IMR-90 (cell line): ENCODE measurements around the gene RNF151. TPM values are rescaled to one million over a fixed set of nuclear protein-coding genes. Genes with fewer than 3 reads are reported as not detected.

Experiments
- ATAC-seq: fragments of 200-7000 bp; cut with Tn5 transposase; 2 replicates; pipeline ENCODE4 v1.9.1; 2020; ENCODE audit warnings: low read depth, mild to moderate bottlenecking, moderate library complexity
- BruUV-seq: library from RNA; stranded (reverse); fragments of 400-500 nt; replicated peaks from 2 replicates; lab custom pipeline; 2021; lab: Mats Ljungman, UMichigan
- CTCF ChIA-PET: fragments of 300-600 bp; formaldehyde crosslinking; extraction: SDS; loops from one replicate; lab custom pipeline; 2021; ENCODE audit warnings: antibody characterized with exemption; lab: Yijun Ruan, JAX
- POLR2A ChIA-PET: fragments of 300-600 bp; sonication (Branson Sonifier 250); formaldehyde crosslinking; loops from one replicate; lab custom pipeline; 2022; ENCODE audit warnings: antibody characterized with exemption; ENCODE audit not compliant: unreplicated experiment; lab: Charles Lee
- DNase-seq: peaks from one replicate; pipeline ENCODE4 v3.0.0; 2013
- H2AFZ ChIP-seq: replicated peaks from 2 replicates; pipeline ENCODE3; 2013; ENCODE audit warnings: low read length, mild to moderate bottlenecking; ENCODE audit not compliant: poor library complexity
- H2AK5ac ChIP-seq: 2 replicates; pipeline ENCODE4 v1.6.1; 2013; ENCODE audit warnings: low read depth, low read length, inconsistent platforms
- H2AK9ac ChIP-seq: replicated peaks from 2 replicates; pipeline ENCODE3; 2013; ENCODE audit warnings: mild to moderate bottlenecking, low read depth, low read length, moderate library complexity; ENCODE audit not compliant: poor library complexity
- H2BK120ac ChIP-seq: 2 replicates; pipeline ENCODE4 v1.6.1; 2013; ENCODE audit warnings: low read depth, low read length, inconsistent platforms
- H2BK15ac ChIP-seq: 3 replicates; pipeline ENCODE4 v1.6.1; 2013; ENCODE audit warnings: low read depth, low read length, inconsistent platforms
- H2BK20ac ChIP-seq: 2 replicates; pipeline ENCODE4 v1.6.1; 2013; ENCODE audit warnings: low read depth, mild to moderate bottlenecking, inconsistent platforms, low read length, moderate library complexity
- H2BK5ac ChIP-seq: 2 replicates; pipeline ENCODE4 v1.6.1; 2013; ENCODE audit warnings: mild to moderate bottlenecking, low read depth, low read length, inconsistent platforms; ENCODE audit not compliant: poor library complexity, severe bottlenecking
- H3K14ac ChIP-seq: replicated peaks from 2 replicates; pipeline ENCODE4 v1.6.1; 2013; ENCODE audit warnings: low read depth, low read length, inconsistent platforms
- H3K18ac ChIP-seq: 2 replicates; pipeline ENCODE4 v1.6.1; 2013; ENCODE audit warnings: low read depth, low read length, control low read depth
- H3K23ac ChIP-seq: 2 replicates; pipeline ENCODE4 v1.6.1; 2013; ENCODE audit warnings: low read depth, low read length, inconsistent platforms
- H3K27ac ChIP-seq: 2 replicates; pipeline ENCODE4 v1.5.1; 2013; ENCODE audit warnings: mild to moderate bottlenecking, control low read depth, low read length; ENCODE audit not compliant: insufficient read depth
- H3K27me3 ChIP-seq: 2 replicates; pipeline ENCODE4 v1.6.1; 2013; ENCODE audit warnings: low read length; ENCODE audit not compliant: control insufficient read depth, insufficient read depth
- H3K36me3 ChIP-seq: 2 replicates; pipeline ENCODE4 v1.6.1; 2013; ENCODE audit warnings: low read length, mixed read lengths; ENCODE audit not compliant: control insufficient read depth, insufficient read depth
- H3K4ac ChIP-seq: 2 replicates; pipeline ENCODE4 v1.6.1; 2013; ENCODE audit warnings: low read depth, low read length, inconsistent platforms
- H3K4me1 ChIP-seq: 2 replicates; pipeline ENCODE4 v1.6.1; 2013; ENCODE audit warnings: low read length, mixed read lengths; ENCODE audit not compliant: control insufficient read depth, insufficient read depth
- H3K4me2 ChIP-seq: 2 replicates; pipeline ENCODE4 v1.6.1; 2013; ENCODE audit warnings: low read depth, mild to moderate bottlenecking, control low read depth, low read length, moderate library complexity
- H3K4me3 ChIP-seq: 2 replicates; pipeline ENCODE4 v1.5.1; 2013; ENCODE audit warnings: low read depth, mild to moderate bottlenecking, control low read depth, low read length, moderate library complexity; ENCODE audit not compliant: insufficient read depth
- H3K56ac ChIP-seq: 2 replicates; pipeline ENCODE4 v1.6.1; 2013; ENCODE audit warnings: low read length, inconsistent platforms; ENCODE audit not compliant: insufficient read depth; ENCODE audit errors: extremely low read depth
- H3K79me1 ChIP-seq, 2 experiments: 2 replicates each; pipeline ENCODE4 v1.6.1; 2013; ENCODE audit warnings: low read length in 2 of 2, inconsistent platforms in 1 of 2, low read depth in 1 of 2
- H3K9ac ChIP-seq: 2 replicates; pipeline ENCODE4 v1.6.1; 2013; ENCODE audit warnings: low read depth, low read length, control low read depth
- H3K9me1 ChIP-seq: 2 replicates; pipeline ENCODE4 v1.6.1; 2013; ENCODE audit warnings: low read length, inconsistent platforms; ENCODE audit not compliant: insufficient read depth
- H3K9me3 ChIP-seq: 2 replicates; pipeline ENCODE4 v1.6.1; 2013; ENCODE audit warnings: low read length; ENCODE audit not compliant: control insufficient read depth, insufficient read depth
- H4K20me1 ChIP-seq: 2 replicates; pipeline ENCODE4 v1.6.1; 2013; ENCODE audit warnings: low read length, inconsistent platforms; ENCODE audit not compliant: insufficient read depth
- H4K5ac ChIP-seq: 2 replicates; pipeline ENCODE4 v1.6.1; 2013; ENCODE audit warnings: mild to moderate bottlenecking, low read depth, low read length, control low read depth
- H4K8ac ChIP-seq, 2 experiments: 2 replicates each; pipeline ENCODE4 v1.6.1; 2013; ENCODE audit warnings: low read depth in 2 of 2, low read length in 2 of 2, control low read depth in 1 of 2, inconsistent platforms in 1 of 2
- H4K91ac ChIP-seq: 2 replicates; pipeline ENCODE4 v1.6.1; 2013; ENCODE audit warnings: low read depth, low read length, inconsistent platforms; ENCODE audit not compliant: insufficient read depth
- CHD1 ChIP-seq: IDR thresholded peaks from 2 replicates; pipeline ENCODE4 v1.6.1; 2012; ENCODE audit warnings: low read depth, low read length, improper control_type of control experiment
- MAFK ChIP-seq: IDR thresholded peaks from 2 replicates; pipeline ENCODE4 v1.6.1; 2012; ENCODE audit warnings: low read depth, low read length, improper control_type of control experiment
- MAZ ChIP-seq: IDR thresholded peaks from 2 replicates; pipeline ENCODE4 v1.6.1; 2012; ENCODE audit warnings: low read depth, mild to moderate bottlenecking, low read length, improper control_type of control experiment, moderate library complexity, borderline replicate concordance
- NFE2L2 ChIP-seq: fragments of 150-350 bp; IDR thresholded peaks from 2 replicates; pipeline ENCODE4 v1.6.1; 2016; ENCODE audit warnings: low read depth, mild to moderate bottlenecking, low read length
- RCOR1 ChIP-seq: IDR thresholded peaks from 2 replicates; pipeline ENCODE4 v1.6.1; 2012; ENCODE audit warnings: mild to moderate bottlenecking, low read length, improper control_type of control experiment; ENCODE audit not compliant: insufficient replicate concordance
- RFX5 ChIP-seq: IDR thresholded peaks from 2 replicates; pipeline ENCODE4 v1.8.0; 2012; ENCODE audit warnings: low read depth, mild to moderate bottlenecking, low read length, moderate library complexity
- SMC3 ChIP-seq: fragments of 150-350 bp; IDR thresholded peaks from 2 replicates; pipeline ENCODE4 v1.6.1; 2016; ENCODE audit warnings: low read depth, mild to moderate bottlenecking, antibody characterized with exemption, low read length, moderate library complexity
- WGBS, 2 experiments: methylation state at CpG; one replicate each; pipeline versions ENCODE4 v1.1.5 to v1.1.7; 2013; ENCODE audit warnings: missing lambda C conversion rate in 2 of 2; ENCODE audit not compliant: insufficient read length in 1 of 2; ENCODE audit errors: extremely low coverage in 2 of 2; 5-methylcytosine and 5-hydroxymethylcytosine counted together
- dilution Hi-C: fragments of 300-500 bp; cut with HindIII; formaldehyde crosslinking; loops from one replicate; pipeline ENCODE4 v1.14.3; 2018; ENCODE audit warnings: low sequenced_read_pairs; ENCODE audit not compliant: unreplicated experiment
- in situ Hi-C: fragments of 300-500 bp; cut with MboI; formaldehyde crosslinking; loops from 3 replicates; pipeline ENCODE4 v1.14.3; 2019; ENCODE audit warnings: low sequenced_read_pairs, inconsistent platforms, mixed read lengths
- intact Hi-C: fragments of 100-400 bp; cut with micrococcal nuclease; formaldehyde crosslinking; loops from 2 replicates; pipeline ENCODE4 v1.10.0; 2022
- polyA plus RNA-seq, 3 experiments: library from polyadenylated mRNA; depleted of rRNA; stranded (reverse); fragments of >200 nt; gene quantifications; 2 replicates each; pipeline ENCODE4 v1.2.3, GENCODE V29; 2012; ENCODE audit warnings: low replicate concordance in 1 of 3
- total RNA-seq: library from RNA; depleted of rRNA; stranded (reverse); fragments of >200 nt; gene quantifications from 2 replicates; pipeline ENCODE4 v1.2.3, GENCODE V29; 2012

RNF151 gene
- total and polyA plus RNA-seq, 2 of the 4 experiments (the other 2 are of a cell fraction): not detected

GRCh38 chr16:2003827-2004641, 37.4 kb downstream of the RNF151 start (continued):
- TF ChIP-seq MAZ: peak; percentile 61; the same call in 1 of the 2 replicates
- TF ChIP-seq CHD1: no peak
- TF ChIP-seq MAFK: no peak

DNA sequence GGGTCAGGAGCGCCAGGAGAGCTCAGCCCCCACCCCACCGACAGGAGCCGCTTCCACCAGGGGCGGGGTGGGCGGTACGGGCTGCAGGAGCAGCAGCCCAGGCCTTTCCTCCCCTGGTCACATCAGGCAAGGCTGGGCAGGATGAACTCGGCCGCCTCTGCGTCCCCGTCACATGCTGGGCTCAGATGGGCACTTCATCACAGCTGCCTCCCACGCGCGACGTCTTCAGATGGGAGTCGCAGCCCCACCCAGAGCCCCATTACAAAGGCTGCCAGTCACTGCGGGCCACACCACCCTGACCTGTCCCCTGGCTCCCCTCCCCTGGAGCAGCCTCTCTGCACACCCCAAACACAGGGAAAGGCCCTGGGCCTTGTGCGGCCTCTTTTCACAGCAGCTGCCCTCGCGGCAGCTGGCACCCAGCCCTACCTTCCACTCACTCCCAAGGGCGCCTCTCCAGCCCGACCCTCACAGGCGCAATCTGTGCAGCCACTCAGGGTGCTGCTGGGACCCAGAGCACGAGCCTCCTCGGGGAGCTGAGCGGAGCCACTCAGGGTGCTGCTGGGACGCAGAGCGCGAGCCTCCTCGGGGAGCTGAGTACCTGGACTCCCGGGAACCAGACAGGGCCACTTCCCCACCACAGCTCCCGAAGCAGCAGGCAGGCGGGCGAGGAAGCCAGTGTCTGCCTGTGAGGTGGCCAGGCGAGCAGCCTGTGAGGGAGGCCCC, 38.3 kb downstream of the RNF151 start:
- ChIA-PET CTCF (interaction anchor here (1.3 to 1.7 kb wide), 2 partner anchors 9 to 23 kb away, joined by 5 to 8 read pairs; no protein-coding TSS in a partner anchor), POLR2A (no interaction called here)
- H4K91ac ChIP-seq: no peak overlapping the region
- peaks cover 21% of the 10 kb centered on the region for H3K4me1 ChIP-seq
- no peaks in the 10 kb centered on the region for H3K9me3 ChIP-seq
- no peak overlapping the region for H4K5ac ChIP-seq
- intact Hi-C loops: loop anchor here (5.0 kb wide), 1 partner anchor 137 kb away; no protein-coding TSS in a partner anchor
- no TSS peak for BruUV-seq
- H2BK5ac ChIP-seq: no peak overlapping the region
- H4K20me1 ChIP-seq: peaks cover 79% of the 10 kb centered on the region
- peaks cover 41% of the 10 kb centered on the region for H3K36me3 ChIP-seq
- no peak overlapping the region for H2BK20ac ChIP-seq
- H3K79me1 ChIP-seq: peaks cover 12 to 86% of the 10 kb centered on the region in 2 experiments; a peak in 3 of 4 replicates
- peak overlapping the region; percentile 15 for H2AFZ ChIP-seq
- peaks cover 8% of the 10 kb centered on the region; the same call in 1 of the 2 replicates for H3K9me1 ChIP-seq
- H2BK120ac ChIP-seq: no peak overlapping the region
- dilution Hi-C loops: no loop called here
- no peak overlapping the region; the same call in 1 of the 2 replicates for H3K4ac ChIP-seq
- H3K4me2 ChIP-seq: no peak overlapping the region
- H3K4me3 ChIP-seq: no peak overlapping the region
- no peak overlapping the region for H2BK15ac ChIP-seq
- no peak overlapping the region for H3K18ac ChIP-seq
- no peak overlapping the region for H3K14ac ChIP-seq
- TF ChIP-seq SMC3: no peak
- no peak for TF ChIP-seq MAZ
- TF ChIP-seq RCOR1: no peak
- no peak for TF ChIP-seq RFX5
- no peak for TF ChIP-seq NFE2L2
- no peak for TF ChIP-seq MAFK
- H3K9ac ChIP-seq: no peak overlapping the region
- H2AK5ac ChIP-seq: no peak overlapping the region
- ATAC-seq (no peak), DNase-seq (no peak)
- in situ Hi-C loops: no loop called here
- peak overlapping the region; percentile 68 for H2AK9ac ChIP-seq
- 93% methylated on average over 15 of the region's 34 CpGs; no CpG with 5 or more reads in 1 of the 2 experiments for whole genome bisulfite sequencing, 2 experiments
- no peak overlapping the region for H3K56ac ChIP-seq
- H3K27ac ChIP-seq: no peak overlapping the region
- no peak overlapping the region for H3K23ac ChIP-seq
- no peak overlapping the region for H4K8ac ChIP-seq
- H3K27me3 ChIP-seq: no peaks in the 10 kb centered on the region
